ENCODE measurements around the gene TNFSF9. TPM values are rescaled to one million over a fixed set of nuclear protein-coding genes. Genes with fewer than 3 reads are reported as not detected.

The TNFSF9 gene
- total and polyA plus RNA-seq, 2 of the 8 experiments (the other 6 are each of a cell fraction or from before 2014, with no cell fraction given) = 1.7 to 4.4 TPM

DNA sequence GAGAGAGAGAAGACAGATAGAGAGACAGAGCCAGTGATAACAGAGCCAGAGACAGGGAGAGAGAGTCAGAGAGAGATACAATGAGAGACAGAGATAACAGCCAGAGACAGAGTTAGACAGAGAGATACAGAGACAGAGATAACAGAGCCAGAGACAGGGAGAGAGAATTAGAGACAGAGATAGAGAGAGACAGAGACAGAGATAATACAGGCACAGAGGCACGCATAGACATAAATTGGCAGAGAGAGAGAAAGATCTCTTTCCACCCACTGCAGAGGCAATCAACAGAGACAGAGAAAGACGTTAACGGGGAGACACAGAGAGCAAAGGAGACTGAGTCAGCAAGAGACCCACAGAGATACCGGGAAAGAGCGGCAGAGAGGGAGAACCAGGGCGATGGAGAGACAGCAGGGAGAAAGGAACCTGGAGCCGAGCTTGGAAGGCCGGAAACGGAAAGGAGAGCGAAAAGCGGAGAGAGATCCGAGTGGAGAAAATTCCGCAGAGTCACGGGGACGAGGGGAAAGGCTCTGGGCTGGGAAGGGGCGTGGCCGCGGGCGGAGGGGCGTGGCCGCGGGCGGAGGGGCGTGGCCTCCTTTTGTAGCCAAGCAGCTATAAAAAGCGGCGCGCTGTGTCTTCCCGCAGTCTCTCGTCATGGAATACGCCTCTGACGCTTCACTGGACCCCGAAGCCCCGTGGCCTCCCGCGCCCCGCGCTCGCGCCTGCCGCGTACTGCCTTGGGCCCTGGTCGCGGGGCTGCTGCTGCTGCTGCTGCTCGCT, at the start of gene TNFSF9 (continued):
- TF ChIP-seq, protein P1, sequence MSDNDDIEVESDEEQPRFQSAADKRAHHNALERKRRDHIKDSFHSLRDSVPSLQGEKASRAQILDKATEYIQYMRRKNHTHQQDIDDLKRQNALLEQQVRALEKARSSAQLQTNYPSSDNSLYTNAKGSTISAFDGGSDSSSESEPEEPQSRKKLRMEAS (IDR thresholded peaks at IDR 0.05) = no peak
- TF ChIP-seq KDM4A (IDR thresholded peaks at IDR 0.05; ENCODE audit: low read depth, low read length, severe bottlenecking) = peak; percentile 90
- TF ChIP-seq, protein P2, sequence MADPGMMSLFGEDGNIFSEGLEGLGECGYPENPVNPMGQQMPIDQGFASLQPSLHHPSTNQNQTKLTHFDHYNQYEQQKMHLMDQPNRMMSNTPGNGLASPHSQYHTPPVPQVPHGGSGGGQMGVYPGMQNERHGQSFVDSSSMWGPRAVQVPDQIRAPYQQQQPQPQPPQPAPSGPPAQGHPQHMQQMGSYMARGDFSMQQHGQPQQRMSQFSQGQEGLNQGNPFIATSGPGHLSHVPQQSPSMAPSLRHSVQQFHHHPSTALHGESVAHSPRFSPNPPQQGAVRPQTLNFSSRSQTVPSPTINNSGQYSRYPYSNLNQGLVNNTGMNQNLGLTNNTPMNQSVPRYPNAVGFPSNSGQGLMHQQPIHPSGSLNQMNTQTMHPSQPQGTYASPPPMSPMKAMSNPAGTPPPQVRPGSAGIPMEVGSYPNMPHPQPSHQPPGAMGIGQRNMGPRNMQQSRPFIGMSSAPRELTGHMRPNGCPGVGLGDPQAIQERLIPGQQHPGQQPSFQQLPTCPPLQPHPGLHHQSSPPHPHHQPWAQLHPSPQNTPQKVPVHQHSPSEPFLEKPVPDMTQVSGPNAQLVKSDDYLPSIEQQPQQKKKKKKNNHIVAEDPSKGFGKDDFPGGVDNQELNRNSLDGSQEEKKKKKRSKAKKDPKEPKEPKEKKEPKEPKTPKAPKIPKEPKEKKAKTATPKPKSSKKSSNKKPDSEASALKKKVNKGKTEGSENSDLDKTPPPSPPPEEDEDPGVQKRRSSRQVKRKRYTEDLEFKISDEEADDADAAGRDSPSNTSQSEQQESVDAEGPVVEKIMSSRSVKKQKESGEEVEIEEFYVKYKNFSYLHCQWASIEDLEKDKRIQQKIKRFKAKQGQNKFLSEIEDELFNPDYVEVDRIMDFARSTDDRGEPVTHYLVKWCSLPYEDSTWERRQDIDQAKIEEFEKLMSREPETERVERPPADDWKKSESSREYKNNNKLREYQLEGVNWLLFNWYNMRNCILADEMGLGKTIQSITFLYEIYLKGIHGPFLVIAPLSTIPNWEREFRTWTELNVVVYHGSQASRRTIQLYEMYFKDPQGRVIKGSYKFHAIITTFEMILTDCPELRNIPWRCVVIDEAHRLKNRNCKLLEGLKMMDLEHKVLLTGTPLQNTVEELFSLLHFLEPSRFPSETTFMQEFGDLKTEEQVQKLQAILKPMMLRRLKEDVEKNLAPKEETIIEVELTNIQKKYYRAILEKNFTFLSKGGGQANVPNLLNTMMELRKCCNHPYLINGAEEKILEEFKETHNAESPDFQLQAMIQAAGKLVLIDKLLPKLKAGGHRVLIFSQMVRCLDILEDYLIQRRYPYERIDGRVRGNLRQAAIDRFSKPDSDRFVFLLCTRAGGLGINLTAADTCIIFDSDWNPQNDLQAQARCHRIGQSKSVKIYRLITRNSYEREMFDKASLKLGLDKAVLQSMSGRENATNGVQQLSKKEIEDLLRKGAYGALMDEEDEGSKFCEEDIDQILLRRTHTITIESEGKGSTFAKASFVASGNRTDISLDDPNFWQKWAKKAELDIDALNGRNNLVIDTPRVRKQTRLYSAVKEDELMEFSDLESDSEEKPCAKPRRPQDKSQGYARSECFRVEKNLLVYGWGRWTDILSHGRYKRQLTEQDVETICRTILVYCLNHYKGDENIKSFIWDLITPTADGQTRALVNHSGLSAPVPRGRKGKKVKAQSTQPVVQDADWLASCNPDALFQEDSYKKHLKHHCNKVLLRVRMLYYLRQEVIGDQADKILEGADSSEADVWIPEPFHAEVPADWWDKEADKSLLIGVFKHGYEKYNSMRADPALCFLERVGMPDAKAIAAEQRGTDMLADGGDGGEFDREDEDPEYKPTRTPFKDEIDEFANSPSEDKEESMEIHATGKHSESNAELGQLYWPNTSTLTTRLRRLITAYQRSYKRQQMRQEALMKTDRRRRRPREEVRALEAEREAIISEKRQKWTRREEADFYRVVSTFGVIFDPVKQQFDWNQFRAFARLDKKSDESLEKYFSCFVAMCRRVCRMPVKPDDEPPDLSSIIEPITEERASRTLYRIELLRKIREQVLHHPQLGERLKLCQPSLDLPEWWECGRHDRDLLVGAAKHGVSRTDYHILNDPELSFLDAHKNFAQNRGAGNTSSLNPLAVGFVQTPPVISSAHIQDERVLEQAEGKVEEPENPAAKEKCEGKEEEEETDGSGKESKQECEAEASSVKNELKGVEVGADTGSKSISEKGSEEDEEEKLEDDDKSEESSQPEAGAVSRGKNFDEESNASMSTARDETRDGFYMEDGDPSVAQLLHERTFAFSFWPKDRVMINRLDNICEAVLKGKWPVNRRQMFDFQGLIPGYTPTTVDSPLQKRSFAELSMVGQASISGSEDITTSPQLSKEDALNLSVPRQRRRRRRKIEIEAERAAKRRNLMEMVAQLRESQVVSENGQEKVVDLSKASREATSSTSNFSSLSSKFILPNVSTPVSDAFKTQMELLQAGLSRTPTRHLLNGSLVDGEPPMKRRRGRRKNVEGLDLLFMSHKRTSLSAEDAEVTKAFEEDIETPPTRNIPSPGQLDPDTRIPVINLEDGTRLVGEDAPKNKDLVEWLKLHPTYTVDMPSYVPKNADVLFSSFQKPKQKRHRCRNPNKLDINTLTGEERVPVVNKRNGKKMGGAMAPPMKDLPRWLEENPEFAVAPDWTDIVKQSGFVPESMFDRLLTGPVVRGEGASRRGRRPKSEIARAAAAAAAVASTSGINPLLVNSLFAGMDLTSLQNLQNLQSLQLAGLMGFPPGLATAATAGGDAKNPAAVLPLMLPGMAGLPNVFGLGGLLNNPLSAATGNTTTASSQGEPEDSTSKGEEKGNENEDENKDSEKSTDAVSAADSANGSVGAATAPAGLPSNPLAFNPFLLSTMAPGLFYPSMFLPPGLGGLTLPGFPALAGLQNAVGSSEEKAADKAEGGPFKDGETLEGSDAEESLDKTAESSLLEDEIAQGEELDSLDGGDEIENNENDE (IDR thresholded peaks at IDR 0.05; ENCODE audit: insufficient replicate concordance, low read length) = no peak
- TF ChIP-seq CHD2 (IDR thresholded peaks at IDR 0.05; ENCODE audit: low read length) = no peak; the same call in 1 of the 2 replicates
- no peak for TF ChIP-seq BRCA1 (IDR thresholded peaks at IDR 0.05; ENCODE audit: low read depth, low read length)
- TF ChIP-seq CHD1 (IDR thresholded peaks at IDR 0.05; ENCODE audit: low read depth, low read length) = no peak
- TF ChIP-seq, protein P3, sequence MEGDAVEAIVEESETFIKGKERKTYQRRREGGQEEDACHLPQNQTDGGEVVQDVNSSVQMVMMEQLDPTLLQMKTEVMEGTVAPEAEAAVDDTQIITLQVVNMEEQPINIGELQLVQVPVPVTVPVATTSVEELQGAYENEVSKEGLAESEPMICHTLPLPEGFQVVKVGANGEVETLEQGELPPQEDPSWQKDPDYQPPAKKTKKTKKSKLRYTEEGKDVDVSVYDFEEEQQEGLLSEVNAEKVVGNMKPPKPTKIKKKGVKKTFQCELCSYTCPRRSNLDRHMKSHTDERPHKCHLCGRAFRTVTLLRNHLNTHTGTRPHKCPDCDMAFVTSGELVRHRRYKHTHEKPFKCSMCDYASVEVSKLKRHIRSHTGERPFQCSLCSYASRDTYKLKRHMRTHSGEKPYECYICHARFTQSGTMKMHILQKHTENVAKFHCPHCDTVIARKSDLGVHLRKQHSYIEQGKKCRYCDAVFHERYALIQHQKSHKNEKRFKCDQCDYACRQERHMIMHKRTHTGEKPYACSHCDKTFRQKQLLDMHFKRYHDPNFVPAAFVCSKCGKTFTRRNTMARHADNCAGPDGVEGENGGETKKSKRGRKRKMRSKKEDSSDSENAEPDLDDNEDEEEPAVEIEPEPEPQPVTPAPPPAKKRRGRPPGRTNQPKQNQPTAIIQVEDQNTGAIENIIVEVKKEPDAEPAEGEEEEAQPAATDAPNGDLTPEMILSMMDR (IDR thresholded peaks at IDR 0.05; ENCODE audit: control extremely low read depth in 1 of 3, insufficient read depth in 1 of 3, low read depth in 1 of 3, low read length in 3 of 3) = no peak
- peak; percentile 81 to 95 for TF ChIP-seq POLR2A (IDR thresholded peaks at IDR 0.05; ENCODE audit: control extremely low read depth in 1 of 2, low read depth in 2 of 2, low read length in 2 of 2)

All from H1 (cell line).